ENCODE measurements around the gene ATF7.
A peak's percentile ranks its signal among the peaks of the same experiment; 100 is the strongest.
"Not testable (repeated sequence)": the region's sequence is repeated elsewhere in the genome, so short reads cannot be mapped to it uniquely, and the experiment has no call there.

Gene ATF7

DNA sequence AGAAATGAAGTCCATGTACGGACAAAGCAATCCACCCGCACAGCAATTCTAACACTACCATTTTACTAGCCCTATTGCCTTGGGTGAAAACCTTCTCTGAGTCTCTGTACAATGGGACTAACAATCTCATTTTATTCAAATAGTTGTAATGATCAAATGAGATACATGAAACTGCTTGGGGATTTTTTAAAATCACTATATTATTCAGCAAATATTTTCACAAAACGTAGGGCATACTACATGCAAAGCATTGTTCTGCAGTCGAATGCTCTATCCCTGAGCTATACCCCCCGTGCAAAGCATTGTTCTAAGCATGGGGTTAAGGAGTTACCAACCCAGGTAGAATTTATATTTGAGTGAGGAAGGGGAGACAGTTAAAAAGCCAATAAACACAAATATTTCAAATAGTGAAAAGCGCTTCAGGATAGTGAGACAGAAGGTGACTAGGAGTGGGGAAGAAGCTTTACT, 554 bp upstream of the ATF7 start:
- no peak for DNase-seq

- DNase-seq: no peak
Observed at GRCh38 chr12:53625373-53625945, 723 bp downstream of the ATF7 start.

DNA sequence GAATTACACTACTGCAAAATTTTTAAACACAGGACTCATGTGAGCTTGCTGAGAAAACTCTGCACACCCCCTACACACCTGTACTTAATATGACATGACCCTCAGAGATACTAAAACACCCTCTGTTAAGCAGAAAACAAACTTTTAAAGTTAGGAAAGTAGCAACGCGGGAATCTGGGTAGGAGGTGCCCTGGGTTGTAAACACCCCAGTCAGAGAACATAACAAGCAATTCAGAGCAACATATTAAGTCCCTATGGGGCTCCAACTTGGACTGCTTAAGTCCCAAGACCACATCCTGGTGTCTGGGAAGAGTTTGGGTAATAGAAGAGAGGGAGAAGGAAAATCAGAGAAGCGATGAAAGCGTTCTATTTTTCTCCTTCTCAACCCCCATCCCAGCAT, 1.2 kb downstream of the ATF7 start:
- DNase-seq: no peak

GRCh38 chr12:53624458-53624857, 1.7 kb downstream of the ATF7 start:
- no peak for DNase-seq

GRCh38 chr12:53623548-53624385, 2.4 kb downstream of the ATF7 start:
- DNase-seq: no peak

GRCh38 chr12:53622724-53623123, 3.5 kb downstream of the ATF7 start:
- no peak for DNase-seq

DNA sequence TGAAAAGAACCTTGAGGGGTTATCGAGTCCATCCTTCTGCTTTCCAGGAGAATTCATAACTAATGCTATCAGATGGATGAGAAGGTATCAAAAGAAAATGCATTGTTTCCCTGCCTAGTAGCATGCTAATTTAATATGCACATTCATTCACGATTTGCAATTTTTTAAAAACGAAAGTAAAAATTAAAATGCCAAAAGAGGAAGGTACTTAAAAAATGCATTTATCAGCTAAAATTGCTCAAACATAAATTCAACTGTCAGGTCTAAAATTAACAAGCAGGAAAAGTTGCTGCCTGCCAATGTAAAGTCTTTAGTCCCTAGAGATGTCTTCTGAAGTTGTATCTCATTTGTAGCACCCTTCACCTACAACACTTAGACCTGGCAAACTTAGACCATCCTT, 7.9 kb downstream of the ATF7 start:
- no peak for DNase-seq

DNA sequence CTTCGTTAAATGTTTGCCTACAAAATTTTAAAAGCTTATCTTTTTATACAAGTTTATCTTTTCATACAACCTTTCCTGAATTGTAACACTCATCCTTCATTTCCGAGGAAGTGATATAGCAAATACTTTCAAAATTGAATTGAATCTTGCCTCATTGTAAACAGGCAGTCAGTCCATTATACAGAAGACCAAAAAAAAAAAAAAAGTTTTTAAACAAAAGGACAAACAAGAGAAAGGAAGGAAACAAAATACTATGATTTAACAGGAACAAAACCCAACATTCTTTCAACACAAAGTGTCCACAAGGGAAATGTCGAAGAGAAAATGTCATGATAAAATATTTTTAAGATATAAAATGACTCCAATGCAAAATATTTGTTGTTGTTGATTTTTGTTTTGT, 8.5 kb downstream of the ATF7 start:
- no peak for DNase-seq

GRCh38 chr12:53616950-53617349, 9.2 kb downstream of the ATF7 start:
- DNase-seq: no peak

GRCh38 chr12:53613821-53614220, 12.4 kb downstream of the ATF7 start:
- no peak for DNase-seq

DNA sequence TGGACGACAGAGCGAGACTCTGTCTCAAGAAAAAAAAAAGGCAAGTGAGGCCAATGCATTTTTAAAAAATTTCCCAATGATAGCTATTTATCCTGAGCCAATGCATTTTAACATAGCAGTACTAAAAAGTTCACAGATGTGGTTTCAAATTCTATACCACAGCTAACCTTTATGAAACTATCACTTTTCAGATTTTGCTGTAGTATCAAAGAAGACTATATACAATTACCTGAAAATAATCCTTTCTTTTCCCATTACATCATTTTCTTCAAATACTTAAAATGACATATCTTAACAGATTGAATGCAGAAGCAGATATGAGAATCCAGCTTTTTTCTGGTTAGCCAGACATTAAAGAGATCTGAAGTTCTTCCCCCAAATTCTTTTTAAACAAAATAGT, 13.2 kb downstream of the ATF7 start:
- DNase-seq: peak; percentile 10

GRCh38 chr12:53611304-53611703, 14.9 kb downstream of the ATF7 start:
- DNase-seq: no peak

GRCh38 chr12:53606688-53607087, 19.5 kb downstream of the ATF7 start:
- not testable (repeated sequence) for DNase-seq

- no peak for DNase-seq
Observed at GRCh38 chr12:53604581-53604980, 21.6 kb downstream of the ATF7 start.

DNA sequence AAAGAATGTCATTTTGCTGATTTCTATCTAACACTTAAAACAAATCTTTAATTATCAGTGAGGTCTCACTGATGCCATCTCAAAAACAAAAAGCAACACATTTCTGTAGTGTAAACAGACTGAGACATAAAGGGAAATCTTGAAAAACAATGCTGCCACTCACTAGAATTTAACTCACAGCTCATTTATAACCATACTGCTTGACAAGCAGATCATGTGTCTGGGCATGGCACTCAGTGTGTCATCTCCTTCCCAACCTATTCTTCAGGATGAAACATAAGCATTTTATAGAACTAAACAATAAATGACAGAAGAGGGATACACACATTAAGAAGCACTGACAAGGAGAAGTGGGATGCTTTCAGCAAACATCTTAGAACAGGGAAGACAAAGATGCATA, 22.4 kb downstream of the ATF7 start:
- no peak for DNase-seq

- DNase-seq: no peak
Observed at GRCh38 chr12:53603196-53603595, 23.0 kb downstream of the ATF7 start.

DNA sequence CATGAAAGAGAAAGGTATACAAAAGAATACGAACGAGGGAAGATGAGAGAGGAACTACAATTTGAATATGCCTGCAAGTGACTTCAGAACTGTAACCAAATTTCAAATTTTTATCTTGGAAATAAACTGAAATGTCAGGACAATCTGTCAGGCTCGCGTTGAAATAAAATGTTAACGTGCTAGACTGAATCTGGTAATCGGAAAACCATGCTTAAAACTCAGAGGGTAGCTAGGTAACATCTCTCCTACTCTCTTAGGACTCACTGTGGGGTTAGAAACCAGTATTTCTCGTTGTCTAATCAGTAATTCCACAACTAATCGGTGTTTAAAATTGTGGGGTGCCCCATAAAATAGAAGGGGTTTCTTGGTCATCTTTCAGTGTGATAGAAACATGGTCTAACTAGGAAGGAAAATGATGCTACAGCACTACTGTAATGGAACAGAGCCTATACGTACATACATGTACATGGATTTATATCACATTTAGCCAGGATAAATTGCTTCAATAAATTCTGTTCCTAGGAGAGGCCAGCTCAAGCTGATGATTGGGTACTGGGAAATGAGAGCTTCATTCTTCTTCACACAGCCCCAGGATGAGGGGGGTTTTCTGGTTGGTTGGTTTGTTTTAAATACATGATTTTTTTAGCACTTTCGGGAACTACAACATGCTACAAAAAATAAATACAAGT, 23.9 kb downstream of the ATF7 start:
- no peak for DNase-seq

DNA sequence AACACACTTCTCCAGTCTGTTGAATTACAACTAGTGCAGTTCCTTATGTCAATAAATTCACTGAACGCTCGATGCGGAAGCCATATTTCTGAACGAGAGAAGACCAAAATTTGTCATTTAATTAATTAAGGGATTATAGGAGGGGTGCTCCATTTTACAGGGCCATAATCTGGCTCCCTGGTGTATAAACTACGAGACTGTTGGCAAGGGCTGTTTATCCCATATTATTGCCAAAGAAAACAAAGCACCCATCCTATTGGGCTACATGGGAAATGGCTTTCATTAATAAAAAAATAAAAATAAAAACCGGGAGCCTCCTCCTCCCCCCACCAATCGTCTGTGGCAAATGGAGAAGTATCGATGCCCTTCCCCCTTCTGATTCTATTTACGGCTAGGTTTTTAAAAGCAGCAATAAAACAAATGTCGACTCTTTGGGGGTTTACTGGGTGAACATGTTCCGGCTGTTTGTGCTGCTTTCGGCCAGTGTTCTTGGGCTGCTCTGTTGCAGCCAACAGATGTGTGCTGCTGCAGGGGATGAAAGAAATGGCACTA, 24.8 kb downstream of the ATF7 start:
- DNase-seq: no peak

GRCh38 chr12:53600490-53601295, 25.5 kb downstream of the ATF7 start:
- no peak for DNase-seq

GRCh38 chr12:53599579-53599978, 26.6 kb downstream of the ATF7 start:
- no peak for DNase-seq

GRCh38 chr12:53598971-53599370, 27.2 kb downstream of the ATF7 start:
- not testable (repeated sequence) for DNase-seq

- DNase-seq: no peak
Observed at GRCh38 chr12:53596920-53597363, 29.2 kb downstream of the ATF7 start.
